H9 (cell line): ENCODE results near the gene P3H2. TPM values are rescaled to one million over a fixed set of nuclear protein-coding genes. Genes with fewer than 3 reads are reported as not detected.

ENCODE experiments used
- DNase-seq: peaks from one replicate; pipeline ENCODE4 v3.0.0-alpha.2; 2017
- H2AFZ ChIP-seq: one replicate; pipeline ENCODE4 v1.6.1; 2013; ENCODE audit warnings: mild to moderate bottlenecking, low read length, control low read depth, moderate library complexity
- H2AK5ac ChIP-seq: 2 replicates; pipeline ENCODE4 v1.6.1; 2013; ENCODE audit warnings: low read length, control low read depth, mixed read lengths; ENCODE audit not compliant: insufficient read length
- H2BK120ac ChIP-seq: one replicate; pipeline ENCODE4 v1.6.1; 2013; ENCODE audit warnings: low read depth, mild to moderate bottlenecking, low read length, control low read depth, inconsistent platforms; ENCODE audit not compliant: poor library complexity, severe bottlenecking
- H2BK12ac ChIP-seq: 2 replicates; pipeline ENCODE4 v1.6.1; 2013; ENCODE audit warnings: low read length, control low read depth, mixed read lengths, low read depth; ENCODE audit not compliant: insufficient read length
- H2BK15ac ChIP-seq: 2 replicates; pipeline ENCODE4 v1.6.1; 2013; ENCODE audit warnings: low read depth, low read length, control low read depth
- H2BK20ac ChIP-seq: one replicate; pipeline ENCODE4 v1.6.1; 2013; ENCODE audit warnings: low read depth, mild to moderate bottlenecking, low read length, control low read depth, inconsistent platforms; ENCODE audit not compliant: poor library complexity, severe bottlenecking
- H2BK5ac ChIP-seq: 2 replicates; pipeline ENCODE4 v1.6.1; 2013; ENCODE audit warnings: low read length, control low read depth, mixed read lengths; ENCODE audit not compliant: insufficient read length
- H3K14ac ChIP-seq: 2 replicates; pipeline ENCODE4 v1.6.1; 2013; ENCODE audit warnings: low read length, control low read depth; ENCODE audit not compliant: insufficient read depth
- H3K18ac ChIP-seq: 2 replicates; pipeline ENCODE4 v1.6.1; 2013; ENCODE audit warnings: low read depth, mild to moderate bottlenecking, mixed read lengths, low read length, control low read depth; ENCODE audit not compliant: insufficient read length
- H3K23ac ChIP-seq: 2 replicates; pipeline ENCODE4 v1.6.1; 2013; ENCODE audit warnings: low read length, control low read depth, mixed read lengths, low read depth; ENCODE audit not compliant: insufficient read length
- H3K23me2 ChIP-seq: 2 replicates; pipeline ENCODE4 v1.6.1; 2013; ENCODE audit warnings: low read depth, mild to moderate bottlenecking, mixed read lengths, low read length, control low read depth; ENCODE audit not compliant: insufficient read length, poor library complexity, severe bottlenecking
- H3K27ac ChIP-seq: 2 replicates; pipeline ENCODE4 v1.5.1; 2013; ENCODE audit warnings: low read length, control low read depth, mixed read lengths, low read depth; ENCODE audit not compliant: insufficient read length
- H3K27me3 ChIP-seq: 2 replicates; pipeline ENCODE4 v1.6.1; 2013; ENCODE audit warnings: low read length, control low read depth, inconsistent platforms; ENCODE audit not compliant: insufficient read depth
- H3K4ac ChIP-seq: 2 replicates; pipeline ENCODE4 v1.6.1; 2013; ENCODE audit warnings: low read depth, mild to moderate bottlenecking, control low read depth, inconsistent platforms, low read length, moderate library complexity
- H3K4me1 ChIP-seq: 2 replicates; pipeline ENCODE4 v1.6.1; 2013; ENCODE audit warnings: low read length, control low read depth, inconsistent platforms; ENCODE audit not compliant: insufficient read depth
- H3K4me2 ChIP-seq: 2 replicates; pipeline ENCODE4 v1.6.1; 2013; ENCODE audit warnings: low read length, control low read depth, mixed read lengths; ENCODE audit not compliant: insufficient read length, insufficient read depth
- H3K56ac ChIP-seq: 2 replicates; pipeline ENCODE4 v1.6.1; 2013; ENCODE audit warnings: low read depth, mild to moderate bottlenecking, mixed read lengths, low read length, control low read depth; ENCODE audit not compliant: insufficient read length
- H3K79me1 ChIP-seq: 2 replicates; pipeline ENCODE4 v1.6.1; 2013; ENCODE audit warnings: low read depth, mild to moderate bottlenecking, moderate library complexity, low read length, control low read depth, inconsistent platforms; ENCODE audit not compliant: insufficient read depth, poor library complexity, severe bottlenecking
- H3K79me2 ChIP-seq: 2 replicates; pipeline ENCODE4 v1.6.1; 2013; ENCODE audit warnings: low read length, control low read depth, inconsistent platforms; ENCODE audit not compliant: insufficient read depth
- H3K9ac ChIP-seq: 2 replicates; pipeline ENCODE4 v1.6.1; 2013; ENCODE audit warnings: low read length, control low read depth, mixed read lengths; ENCODE audit not compliant: insufficient read length; ENCODE audit errors: extremely low read depth
- H3K9me3 ChIP-seq: one replicate; pipeline ENCODE4 v1.6.1; 2013; ENCODE audit warnings: low read depth, low read length, inconsistent platforms; ENCODE audit not compliant: control insufficient read depth
- H3T11ph ChIP-seq: one replicate; pipeline ENCODE4 v1.6.1; 2013; ENCODE audit warnings: mild to moderate bottlenecking, low read length, control low read depth, inconsistent platforms
- H4K20me1 ChIP-seq: one replicate; pipeline ENCODE4 v1.6.1; 2013; ENCODE audit not compliant: control insufficient read depth, insufficient read length, insufficient read depth
- H4K5ac ChIP-seq: 2 replicates; pipeline ENCODE4 v1.6.1; 2013; ENCODE audit warnings: low read depth, mild to moderate bottlenecking, mixed read lengths, low read length, control low read depth; ENCODE audit not compliant: insufficient read length
- H4K8ac ChIP-seq: replicated peaks from 2 replicates; pipeline ENCODE4 v1.6.1; 2013; ENCODE audit warnings: low read length, control low read depth, mixed read lengths, low read depth; ENCODE audit not compliant: insufficient read length
- H4K91ac ChIP-seq: 2 replicates; pipeline ENCODE4 v1.6.1; 2013; ENCODE audit warnings: low read depth, mild to moderate bottlenecking, moderate library complexity, mixed read lengths, low read length, control low read depth; ENCODE audit not compliant: insufficient read length
- H3K27ac Mint-ChIP-seq, 3 experiments: 2 replicates in 2 of 3; 3 replicates in 1 of 3; pipeline ENCODE4 v1.8.0; 2020 to 2021; ENCODE audit warnings: mixed read lengths in 3 of 3, mild to moderate bottlenecking in 1 of 3, moderate library complexity in 1 of 3
- H3K27me3 Mint-ChIP-seq: 2 replicates; pipeline ENCODE4 v1.8.0; 2021; ENCODE audit warnings: low read depth, mild to moderate bottlenecking, moderate library complexity, mixed read lengths
- H3K36me3 Mint-ChIP-seq, 3 experiments: 2 replicates in 2 of 3; 3 replicates in 1 of 3; pipeline ENCODE4 v1.8.0; 2020 to 2021; ENCODE audit warnings: low read depth in 3 of 3, mixed read lengths in 3 of 3; ENCODE audit not compliant: insufficient read depth in 1 of 3
- H3K4me1 Mint-ChIP-seq, 2 experiments: 2 replicates each; pipeline ENCODE4 v1.8.0; 2020; ENCODE audit warnings: mixed read lengths in 2 of 2
- H3K4me3 Mint-ChIP-seq, 2 experiments: 2 replicates in 1 of 2; 3 replicates in 1 of 2; pipeline ENCODE4 v1.8.0; 2020 to 2021; ENCODE audit warnings: mild to moderate bottlenecking in 2 of 2, mixed read lengths in 2 of 2, moderate library complexity in 1 of 2
- H3K9me3 Mint-ChIP-seq, 2 experiments: 2 replicates in 1 of 2; 3 replicates in 1 of 2; pipeline ENCODE4 v1.8.0; 2020; ENCODE audit warnings: mild to moderate bottlenecking in 2 of 2, mixed read lengths in 2 of 2, moderate library complexity in 1 of 2
- WGBS: extraction: QIAGEN DNeasy Blood & Tissue Kit; methylation state at CpG from one replicate; pipeline ENCODE4 v1.1.7; 2013; ENCODE audit warnings: missing lambda C conversion rate, low lambda C conversion rate, mixed read lengths; ENCODE audit not compliant: insufficient read length; ENCODE audit errors: extremely low coverage; 5-methylcytosine and 5-hydroxymethylcytosine counted together
- total RNA-seq: library from RNA; stranded (reverse); gene quantifications from 2 replicates; pipeline ENCODE4 v1.2.1, GENCODE V29; 2021
- TF ChIP-seq, protein P1 (sequence below): fragments of 200-600 bp; sonication (generic); conservative IDR thresholded peaks from 3 replicates; pipeline ENCODE4 v1.8.0; 2021; ENCODE audit warnings: antibody characterized with exemption, mild to moderate bottlenecking

The P3H2 gene
- total RNA-seq, 1 experiment from 2014 or later = 41.5 TPM

DNA sequence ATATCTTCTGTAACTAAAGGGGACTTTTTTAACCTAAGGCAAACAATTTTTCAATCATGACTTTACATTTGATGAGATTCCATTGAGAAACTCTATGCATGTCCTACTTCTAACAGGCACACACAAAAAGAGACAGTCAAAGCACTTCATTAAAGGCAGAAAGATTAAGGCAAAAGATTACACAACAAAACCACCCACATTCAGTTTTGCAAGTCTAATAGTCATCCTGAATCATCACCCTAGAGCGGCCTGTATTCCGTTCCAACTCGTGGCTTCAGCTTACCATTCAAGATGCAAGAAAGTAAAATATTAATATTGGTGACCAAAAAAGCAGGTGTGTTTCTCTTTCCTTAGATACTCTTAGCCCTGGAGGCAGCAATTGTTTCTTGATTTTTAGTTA, 205.9 kb downstream of the P3H2 start:
- Mint-ChIP-seq H3K4me1 (peaks cover 10 to 19% of the 10 kb centered on the region in 2 experiments), H3K27me3 (no peaks in the 10 kb centered on the region), H3K9me3 (no peaks in the 10 kb centered on the region), H3K36me3 (no peaks in the 10 kb centered on the region), H3K4me3 (no peak overlapping the region), H3K27ac (no peak overlapping the region; a peak in 1 of 7 replicates)
- TF ChIP-seq, protein P1, sequence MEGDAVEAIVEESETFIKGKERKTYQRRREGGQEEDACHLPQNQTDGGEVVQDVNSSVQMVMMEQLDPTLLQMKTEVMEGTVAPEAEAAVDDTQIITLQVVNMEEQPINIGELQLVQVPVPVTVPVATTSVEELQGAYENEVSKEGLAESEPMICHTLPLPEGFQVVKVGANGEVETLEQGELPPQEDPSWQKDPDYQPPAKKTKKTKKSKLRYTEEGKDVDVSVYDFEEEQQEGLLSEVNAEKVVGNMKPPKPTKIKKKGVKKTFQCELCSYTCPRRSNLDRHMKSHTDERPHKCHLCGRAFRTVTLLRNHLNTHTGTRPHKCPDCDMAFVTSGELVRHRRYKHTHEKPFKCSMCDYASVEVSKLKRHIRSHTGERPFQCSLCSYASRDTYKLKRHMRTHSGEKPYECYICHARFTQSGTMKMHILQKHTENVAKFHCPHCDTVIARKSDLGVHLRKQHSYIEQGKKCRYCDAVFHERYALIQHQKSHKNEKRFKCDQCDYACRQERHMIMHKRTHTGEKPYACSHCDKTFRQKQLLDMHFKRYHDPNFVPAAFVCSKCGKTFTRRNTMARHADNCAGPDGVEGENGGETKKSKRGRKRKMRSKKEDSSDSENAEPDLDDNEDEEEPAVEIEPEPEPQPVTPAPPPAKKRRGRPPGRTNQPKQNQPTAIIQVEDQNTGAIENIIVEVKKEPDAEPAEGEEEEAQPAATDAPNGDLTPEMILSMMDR = no peak
- H3K23ac ChIP-seq = no peak overlapping the region
- H2BK5ac ChIP-seq = no peak overlapping the region
- no peaks in the 10 kb centered on the region for H3K79me2 ChIP-seq
- H3K23me2 ChIP-seq = no peaks in the 10 kb centered on the region
- H3K27ac ChIP-seq = no peak overlapping the region
- H3K79me1 ChIP-seq = no peaks in the 10 kb centered on the region
- H3K4me2 ChIP-seq = no peak overlapping the region
- no peak overlapping the region for H3K56ac ChIP-seq
- H2BK20ac ChIP-seq = no peak overlapping the region
- no peak overlapping the region for H2AFZ ChIP-seq
- no peak overlapping the region for H3K14ac ChIP-seq
- H2BK15ac ChIP-seq = no peak overlapping the region
- H4K5ac ChIP-seq = no peak overlapping the region
- no peak overlapping the region for H3K4ac ChIP-seq
- H3K9me3 ChIP-seq = no peaks in the 10 kb centered on the region
- H3T11ph ChIP-seq = no peak overlapping the region
- no CpG with 5 or more reads among the region's 3 CpGs for WGBS
- no peak overlapping the region for H2BK12ac ChIP-seq
- no peak overlapping the region for H3K18ac ChIP-seq
- no peaks in the 10 kb centered on the region for H3K27me3 ChIP-seq
- H4K8ac ChIP-seq = no peak overlapping the region
- no peaks in the 10 kb centered on the region for H4K20me1 ChIP-seq
- no peak overlapping the region for H2BK120ac ChIP-seq
- no peaks in the 10 kb centered on the region for H3K4me1 ChIP-seq
- H4K91ac ChIP-seq = no peak overlapping the region
- DNase-seq = no peak
- no peak overlapping the region for H2AK5ac ChIP-seq
- H3K9ac ChIP-seq = no peak overlapping the region
